B cell (primary cell): Measurements from ENCODE around the gene USP17L24. TPM values are rescaled to one million over a fixed set of nuclear protein-coding genes. Genes with fewer than 3 reads are reported as not detected.
"Not testable (repeated sequence)": the region's sequence is repeated elsewhere in the genome, so short reads cannot be mapped to it uniquely, and the experiment has no call there.

Experiments
- ATAC-seq: fragments of 200-7000 bp; cut with Tn5 transposase; one replicate; pipeline ENCODE4 v1.10.0; 2021; ENCODE audit warnings: low read depth, mild to moderate bottlenecking, moderate number of reproducible peaks, moderate library complexity
- CTCF ChIA-PET: fragments of 350-600 bp; sonication (Branson Sonifier 250); formaldehyde crosslinking; loops from one replicate; lab custom pipeline; 2021; ENCODE audit warnings: antibody characterized with exemption, inconsistent platforms; lab: Charles Lee
- POLR2A ChIA-PET: fragments of 350-600 bp; sonication (Branson Sonifier 250); formaldehyde crosslinking; loops from one replicate; lab custom pipeline; 2021; ENCODE audit warnings: antibody characterized with exemption; lab: Charles Lee
- DNase-seq: peaks from one replicate; pipeline ENCODE4 v3.0.0; 2013
- H2AFZ ChIP-seq: 2 replicates; pipeline ENCODE4 v1.6.1; 2012; ENCODE audit warnings: mild to moderate bottlenecking, low read depth, low read length; ENCODE audit not compliant: insufficient read depth, poor library complexity, severe bottlenecking
- H3K27ac ChIP-seq, 2 donors: 1 replicate in 1 of 2; 2 replicates in 1 of 2; pipeline ENCODE4 v1.5.1; 2012 to 2013; ENCODE audit warnings: low read length in 2 of 2, mild to moderate bottlenecking in 2 of 2, moderate library complexity in 1 of 2
- H3K27me3 ChIP-seq, 4 experiments: fragments of 200-600 bp in 1 of 4; sonication (generic) in 1 of 4; replicated peaks in 1 of 4; 1 replicate in 2 of 4; 2 replicates in 2 of 4; pipeline versions ENCODE4 v1.6.1 to v1.7.0; 2013 to 2016; ENCODE audit warnings: low read length in 3 of 4, mild to moderate bottlenecking in 2 of 4, mixed read lengths in 1 of 4, moderate library complexity in 1 of 4; ENCODE audit not compliant: insufficient read depth in 4 of 4, control insufficient read depth in 3 of 4; ENCODE audit errors: control extremely low read depth in 1 of 4
- H3K36me3 ChIP-seq, 2 experiments: replicated peaks in 1 of 2; 1 replicate in 1 of 2; 2 replicates in 1 of 2; pipeline versions ENCODE4 v1.6.1 to v1.7.1; 2013; ENCODE audit warnings: low read length in 1 of 2; ENCODE audit not compliant: insufficient read depth in 2 of 2, control insufficient read depth in 1 of 2; ENCODE audit errors: control extremely low read depth in 1 of 2, extremely low read depth in 1 of 2
- H3K4me1 ChIP-seq, 2 donors: fragments of 200-600 bp in 1 of 2; sonication (generic) in 1 of 2; 1 replicate in 1 of 2; 2 replicates in 1 of 2; pipeline versions ENCODE4 v1.5.1 to v1.6.1; 2013 to 2017; ENCODE audit warnings: low read length in 2 of 2; ENCODE audit not compliant: control insufficient read depth in 2 of 2, insufficient read depth in 2 of 2
- H3K4me2 ChIP-seq: replicated peaks from 2 replicates; pipeline ENCODE3; 2012; ENCODE audit warnings: mild to moderate bottlenecking, low read depth, low read length; ENCODE audit not compliant: poor library complexity, severe bottlenecking
- H3K4me3 ChIP-seq, 5 experiments: fragments of 200-600 bp in 1 of 5; sonication (generic) in 1 of 5; 1 replicate in 3 of 5; 2 replicates in 2 of 5; pipeline versions ENCODE4 v1.5.1 to v1.7.0; 2011 to 2016; ENCODE audit warnings: low read length in 4 of 5, mild to moderate bottlenecking in 4 of 5, low read depth in 2 of 5, control low read depth in 1 of 5, moderate library complexity in 1 of 5; ENCODE audit not compliant: insufficient read depth in 1 of 5; ENCODE audit errors: control extremely low read depth in 1 of 5, extremely low read depth in 1 of 5
- H3K79me2 ChIP-seq: fragments of 200-600 bp; sonication (generic); one replicate; pipeline ENCODE4 v1.6.0; 2016; ENCODE audit warnings: low read length; ENCODE audit not compliant: control insufficient read depth, insufficient read depth
- H3K9ac ChIP-seq: fragments of 200-600 bp; sonication (generic); 2 replicates; pipeline ENCODE4 v1.6.1; 2017; ENCODE audit warnings: mild to moderate bottlenecking, low read length, moderate library complexity
- H3K9me3 ChIP-seq, 3 donors: one replicate each; pipeline versions ENCODE4 v1.6.1 to v1.7.1; 2013; ENCODE audit warnings: low read length in 2 of 3; ENCODE audit not compliant: control insufficient read depth in 2 of 3, insufficient read depth in 1 of 3; ENCODE audit errors: control extremely low read depth in 1 of 3
- H4K20me1 ChIP-seq: 2 replicates; pipeline ENCODE4 v1.6.0; 2012; ENCODE audit warnings: mild to moderate bottlenecking, low read length; ENCODE audit not compliant: insufficient read depth, control insufficient read depth, poor library complexity, severe bottlenecking
- H3K27ac Mint-ChIP-seq: one replicate; pipeline ENCODE4 v1.8.0; 2021; ENCODE audit warnings: mixed read lengths
- H3K27me3 Mint-ChIP-seq: one replicate; pipeline ENCODE4 v1.8.0; 2021; ENCODE audit warnings: mixed read lengths
- H3K4me1 Mint-ChIP-seq: one replicate; pipeline ENCODE4 v1.8.0; 2021; ENCODE audit warnings: mixed read lengths
- H3K4me3 Mint-ChIP-seq: one replicate; pipeline ENCODE4 v1.8.0; 2021; ENCODE audit warnings: mixed read lengths
- H3K9me3 Mint-ChIP-seq: one replicate; pipeline ENCODE4 v1.8.0; 2022; ENCODE audit warnings: mixed read lengths; ENCODE audit not compliant: insufficient read depth
- WGBS: methylation state at CpG from one replicate; pipeline ENCODE4 v1.1.5; 2013; ENCODE audit warnings: missing lambda C conversion rate; ENCODE audit not compliant: insufficient coverage; 5-methylcytosine and 5-hydroxymethylcytosine counted together
- intact Hi-C: fragments of 100-400 bp; cut with micrococcal nuclease; formaldehyde crosslinking; loops from one replicate; pipeline ENCODE4 v1.10.0; 2022
- polyA plus RNA-seq: library from polyadenylated mRNA; depleted of rRNA; stranded (reverse); fragments of >200 nt; gene quantifications from 2 replicates; pipeline ENCODE4 v1.2.3, GENCODE V29; 2012
- total RNA-seq, 2 donors: library from RNA; stranded (reverse); fragments of 120-200 nt in 1 of 2; gene quantifications; 1 replicate in 1 of 2; 2 replicates in 1 of 2; pipeline versions ENCODE4 v1.2.3 to v1.2.4, GENCODE V29; 2013 to 2022

The USP17L24 gene
- total and polyA plus RNA-seq, 2 donors (not counting 1 experiment from before 2014, with no cell fraction given), result not detected

- no CpG with 5 or more reads among the region's 15 CpGs for WGBS
- H3K27ac Mint-ChIP-seq, POLR2A ChIA-PET, H3K9me3 Mint-ChIP-seq, H3K4me1 ChIP-seq, H3K4me3 Mint-ChIP-seq, H3K27me3 ChIP-seq, CTCF ChIA-PET, H3K4me1 Mint-ChIP-seq, H3K9ac ChIP-seq, H3K4me2 ChIP-seq, H3K4me3 ChIP-seq, ATAC-seq, H3K79me2 ChIP-seq, H4K20me1 ChIP-seq, H3K36me3 ChIP-seq, DNase-seq, intact Hi-C loops, H3K9me3 ChIP-seq, H2AFZ ChIP-seq, H3K27ac ChIP-seq, H3K27me3 Mint-ChIP-seq: not testable (repeated sequence)
These were observed 28.4 kb downstream of the USP17L24 start, which contains the start of gene USP17L29 for GRCh38 chr4:9353338-9353737. USP17L29 (plus strand) TSS chr4:9353638; CDS start chr4:9353638, 0 bp downstream.

GRCh38 chr4:9362829-9363228 is 37.9 kb downstream of the USP17L24 start, which contains the start of gene USP17L30:
USP17L30 (plus strand) TSS chr4:9363129; CDS start chr4:9363129, 0 bp downstream.
- CTCF ChIA-PET, H3K4me2 ChIP-seq, H3K27me3 Mint-ChIP-seq, intact Hi-C loops, H3K9me3 Mint-ChIP-seq, H3K27me3 ChIP-seq, H3K4me3 ChIP-seq, H3K27ac ChIP-seq, H3K4me3 Mint-ChIP-seq, H2AFZ ChIP-seq, H3K9ac ChIP-seq, H3K36me3 ChIP-seq, POLR2A ChIA-PET, H3K4me1 Mint-ChIP-seq, H3K27ac Mint-ChIP-seq, H3K4me1 ChIP-seq, H4K20me1 ChIP-seq, ATAC-seq, H3K79me2 ChIP-seq, DNase-seq, H3K9me3 ChIP-seq: not testable (repeated sequence)
- no CpG with 5 or more reads among the region's 15 CpGs for WGBS

Other genes starting within 250 kb of the USP17L24 start
- not detected in 2 replicates for gene FAM90A26, start 154.8 kb upstream of the USP17L24 start, total RNA-seq
- gene FAM90A26, start 154.8 kb upstream of the USP17L24 start, polyA plus RNA-seq, result 0.04 TPM in 1 of 2 replicates, not detected in the other
- gene USP17L10, start 114.5 kb upstream of the USP17L24 start, total RNA-seq, result not detected in 2 replicates
- not detected in 2 replicates for gene USP17L10, start 114.5 kb upstream of the USP17L24 start, polyA plus RNA-seq
- gene USP17L11, start 109.8 kb upstream of the USP17L24 start, total RNA-seq, result not detected in 2 replicates
- not detected in 2 replicates for gene USP17L11, start 109.8 kb upstream of the USP17L24 start, polyA plus RNA-seq
- gene USP17L12, start 105.0 kb upstream of the USP17L24 start, total RNA-seq, result not detected in 2 replicates
- gene USP17L12, start 105.0 kb upstream of the USP17L24 start, polyA plus RNA-seq, result not detected in 2 replicates
- not detected in 2 replicates for gene USP17L13, start 100.3 kb upstream of the USP17L24 start, total RNA-seq
- not detected in 2 replicates for gene USP17L13, start 100.3 kb upstream of the USP17L24 start, polyA plus RNA-seq
- gene USP17L15, start 90.8 kb upstream of the USP17L24 start, total RNA-seq, result not detected in 2 replicates
- gene USP17L15, start 90.8 kb upstream of the USP17L24 start, polyA plus RNA-seq, result not detected in 2 replicates
- gene USP17L17, start 81.3 kb upstream of the USP17L24 start, total RNA-seq, result not detected in 2 replicates
- gene USP17L17, start 81.3 kb upstream of the USP17L24 start, polyA plus RNA-seq, result not detected in 2 replicates
- not detected in 2 replicates for gene USP17L18, start 76.5 kb upstream of the USP17L24 start, total RNA-seq
- not detected in 2 replicates for gene USP17L18, start 76.5 kb upstream of the USP17L24 start, polyA plus RNA-seq
- gene USP17L19, start 71.8 kb upstream of the USP17L24 start, total RNA-seq, result not detected in 2 replicates
- not detected in 2 replicates for gene USP17L19, start 71.8 kb upstream of the USP17L24 start, polyA plus RNA-seq
- not detected in 2 replicates for gene USP17L20, start 67.0 kb upstream of the USP17L24 start, total RNA-seq
- gene USP17L20, start 67.0 kb upstream of the USP17L24 start, polyA plus RNA-seq, result not detected in 2 replicates
- gene USP17L21, start 62.3 kb upstream of the USP17L24 start, total RNA-seq, result not detected in 2 replicates
- gene USP17L21, start 62.3 kb upstream of the USP17L24 start, polyA plus RNA-seq, result not detected in 2 replicates
- not detected in 2 replicates for gene USP17L22, start 57.5 kb upstream of the USP17L24 start, total RNA-seq
- gene USP17L22, start 57.5 kb upstream of the USP17L24 start, polyA plus RNA-seq, result not detected in 2 replicates
- not detected in 2 replicates for gene USP17L25, start 4.7 kb downstream of the USP17L24 start, total RNA-seq
- gene USP17L25, start 4.7 kb downstream of the USP17L24 start, polyA plus RNA-seq, result not detected in 2 replicates
- gene USP17L26, start 9.5 kb downstream of the USP17L24 start, total RNA-seq, result not detected in 2 replicates
- not detected in 2 replicates for gene USP17L26, start 9.5 kb downstream of the USP17L24 start, polyA plus RNA-seq
- gene USP17L5, start 14.2 kb downstream of the USP17L24 start, total RNA-seq, result not detected in 2 replicates
- not detected in 2 replicates for gene USP17L5, start 14.2 kb downstream of the USP17L24 start, polyA plus RNA-seq
- not detected in 2 replicates for gene USP17L27, start 19.0 kb downstream of the USP17L24 start, total RNA-seq
- gene USP17L27, start 19.0 kb downstream of the USP17L24 start, polyA plus RNA-seq, result not detected in 2 replicates
- gene USP17L28, start 23.7 kb downstream of the USP17L24 start, total RNA-seq, result not detected in 2 replicates
- gene USP17L28, start 23.7 kb downstream of the USP17L24 start, polyA plus RNA-seq, result not detected in 2 replicates
- gene USP17L29, start 28.5 kb downstream of the USP17L24 start, total RNA-seq, result not detected in 2 replicates
- gene USP17L29, start 28.5 kb downstream of the USP17L24 start, polyA plus RNA-seq, result not detected in 2 replicates
- gene USP17L30, start 38.0 kb downstream of the USP17L24 start, total RNA-seq, result not detected in 2 replicates
- gene USP17L30, start 38.0 kb downstream of the USP17L24 start, polyA plus RNA-seq, result not detected in 2 replicates
- not detected in 2 replicates for gene DEFB131A, start 119.2 kb downstream of the USP17L24 start, total RNA-seq
- not detected in 2 replicates for gene DEFB131A, start 119.2 kb downstream of the USP17L24 start, polyA plus RNA-seq